GM19468 (cell line): ENCODE measurements around the gene FN1.
"Not testable (repeated sequence)": the region's sequence is repeated elsewhere in the genome, so short reads cannot be mapped to it uniquely, and the experiment has no call there.

Experiments used
- ATAC-seq: cut with Tn5 transposase; IDR thresholded peaks from one replicate; pipeline ENCODE4 v1.9.1; 2021; ENCODE audit warnings: mild to moderate bottlenecking, moderate library complexity, moderate number of reproducible peaks; ENCODE audit not compliant: unreplicated experiment; ENCODE audit errors: extremely low read depth

The FN1 gene

GRCh38 chr2:215371915-215372897, 63.7 kb downstream of the FN1 start:
- no peak for ATAC-seq

- ATAC-seq: no peak
Measured at GRCh38 chr2:215370112-215370965, 65.5 kb downstream of the FN1 start.

DNA sequence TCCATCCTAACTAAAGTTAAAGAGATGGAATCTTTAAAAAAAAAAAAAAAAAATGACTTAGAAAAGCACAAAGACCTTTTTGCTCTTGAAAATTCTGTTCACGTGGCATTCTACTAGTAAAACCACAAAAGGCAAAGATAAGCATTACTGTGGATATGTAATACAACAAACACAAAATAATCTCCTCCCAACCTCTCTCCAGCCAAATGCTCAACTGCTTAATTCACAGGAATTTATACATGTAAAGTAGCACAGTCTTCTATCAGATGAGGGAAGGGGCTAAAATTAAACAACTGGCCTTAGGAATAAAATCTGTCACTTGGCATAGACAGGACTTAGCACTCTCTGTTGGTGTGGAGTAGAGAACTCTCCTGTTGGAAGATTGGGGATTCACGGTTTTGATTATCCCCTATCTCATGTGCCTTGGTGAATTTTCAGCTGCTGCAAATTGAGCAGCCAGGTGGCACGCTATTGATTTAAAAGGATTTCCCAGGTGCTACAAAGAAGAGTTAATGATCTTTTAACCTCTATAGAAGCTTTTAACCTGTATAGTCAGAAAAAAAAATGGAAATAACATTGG, 66.6 kb downstream of the FN1 start:
- no peak for ATAC-seq

DNA sequence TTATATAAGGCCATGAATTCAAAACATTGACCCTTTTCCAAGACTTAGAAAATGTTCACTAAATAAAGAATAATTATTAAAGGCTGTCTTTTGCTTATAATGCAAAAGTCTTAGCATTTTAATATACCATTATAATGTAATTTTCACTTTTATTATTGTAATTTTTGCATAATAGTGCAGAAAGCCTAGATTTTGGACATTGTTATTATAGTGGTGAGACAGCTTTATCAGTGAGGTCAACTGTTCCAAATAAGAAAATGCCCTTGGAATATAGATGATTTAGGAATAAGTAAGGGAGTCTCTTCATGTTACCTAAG, 67.4 kb downstream of the FN1 start:
- ATAC-seq: no peak

GRCh38 chr2:215367662-215368492, 68.0 kb downstream of the FN1 start:
- ATAC-seq: no peak

DNA sequence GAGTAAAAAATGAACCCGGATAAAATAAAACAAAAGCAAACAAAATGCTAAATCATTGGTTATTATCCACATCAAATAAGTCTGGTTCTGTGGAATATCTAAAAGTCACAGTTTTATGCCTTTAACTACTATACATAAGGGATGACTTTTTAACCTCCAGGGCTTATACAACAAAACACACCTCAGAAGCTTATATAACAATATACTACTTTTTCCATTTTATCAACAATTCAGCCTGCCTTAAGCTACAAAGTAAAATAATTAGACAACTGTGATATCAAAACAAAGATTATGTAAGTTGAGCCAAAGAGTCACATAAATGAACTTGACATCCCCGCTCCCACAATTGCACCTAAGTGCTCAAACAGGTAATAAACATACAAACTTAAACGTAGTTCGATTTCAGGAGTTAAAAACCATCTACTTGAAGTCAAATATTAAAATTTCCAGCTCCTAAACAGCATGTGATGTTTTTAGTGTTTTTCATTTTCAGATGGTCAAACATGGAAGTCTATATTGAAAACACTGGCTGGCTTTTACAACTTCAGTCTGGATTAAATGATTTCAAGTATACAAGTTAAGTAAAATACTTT, 69.3 kb downstream of the FN1 start:
- no peak for ATAC-seq

DNA sequence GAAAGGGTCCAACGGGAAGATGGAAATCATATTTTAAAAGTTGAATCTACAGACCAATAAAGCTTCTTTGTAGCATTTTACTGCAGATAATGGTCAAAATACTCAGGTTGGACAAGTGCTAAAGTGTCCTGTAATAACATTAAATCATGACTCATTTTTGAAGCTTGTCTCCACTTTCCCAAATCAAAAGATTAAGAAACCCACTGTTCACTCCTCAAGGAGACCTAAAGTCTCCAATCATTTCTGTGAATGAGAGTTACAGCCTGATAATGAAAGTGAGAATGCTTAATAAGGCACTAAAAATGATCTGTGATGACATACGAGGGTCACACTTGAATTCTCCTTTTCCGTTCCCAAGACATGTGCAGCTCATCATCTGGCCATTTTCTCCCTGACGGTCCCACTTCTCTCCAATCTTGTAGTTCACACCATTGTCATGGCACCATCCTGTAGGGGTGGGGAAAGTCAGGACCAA, 70.6 kb downstream of the FN1 start:
- ATAC-seq: no peak

- ATAC-seq: no peak
Measured at GRCh38 chr2:215364157-215365155, 71.4 kb downstream of the FN1 start.

GRCh38 chr2:215363461-215364156, 72.3 kb downstream of the FN1 start:
- no peak for ATAC-seq

DNA sequence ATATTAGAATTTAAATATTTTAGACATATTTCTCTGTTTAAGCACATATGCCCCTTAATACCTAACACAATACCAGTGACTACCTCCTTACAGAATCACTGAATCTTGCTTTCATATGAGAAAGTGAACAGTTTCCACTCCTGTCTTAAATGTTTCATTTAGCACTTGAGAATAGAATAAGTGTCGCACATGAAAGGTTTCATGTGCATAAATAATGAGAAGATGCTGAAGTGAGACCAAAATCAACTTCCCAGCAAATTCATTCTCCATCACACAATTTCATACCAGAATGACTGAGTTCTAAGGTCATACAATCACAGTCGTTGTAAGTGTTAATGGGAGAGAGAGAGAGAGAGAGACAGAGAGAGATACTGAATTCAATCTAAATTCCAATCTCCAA, 72.8 kb downstream of the FN1 start:
- no peak for ATAC-seq

GRCh38 chr2:215362562-215362904, 73.3 kb downstream of the FN1 start:
- no peak for ATAC-seq

DNA sequence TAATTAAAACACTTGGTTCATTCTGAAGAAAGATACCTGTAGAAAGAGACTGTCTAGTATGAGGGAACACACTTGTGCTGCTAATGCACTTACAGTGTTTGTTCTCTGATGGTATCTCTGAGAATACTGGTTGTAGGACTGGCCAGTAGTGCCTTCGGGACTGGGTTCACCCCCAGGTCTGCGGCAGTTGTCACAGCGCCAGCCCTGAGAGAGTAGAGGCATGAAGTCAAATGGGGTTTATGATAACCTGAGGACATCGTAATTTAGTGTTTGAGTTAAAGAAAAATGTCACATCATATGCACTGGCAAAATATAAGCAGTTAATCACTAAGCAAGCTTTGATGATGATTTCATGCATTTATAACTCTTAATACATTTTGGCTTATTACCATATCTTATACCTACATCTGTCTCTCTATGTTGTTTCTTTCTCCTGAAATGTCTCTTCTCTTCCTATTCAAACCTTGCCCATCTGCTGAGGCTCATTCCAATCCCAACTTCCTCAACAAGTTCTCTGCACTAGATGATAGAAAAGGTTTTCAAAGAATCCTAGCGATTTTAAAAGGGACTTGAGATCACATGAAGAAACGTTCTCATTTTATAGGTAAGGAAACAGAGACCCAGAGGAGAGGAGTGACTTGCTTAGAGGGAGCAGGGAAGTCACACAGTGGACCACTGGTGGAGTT, 73.8 kb downstream of the FN1 start:
- no peak for ATAC-seq

DNA sequence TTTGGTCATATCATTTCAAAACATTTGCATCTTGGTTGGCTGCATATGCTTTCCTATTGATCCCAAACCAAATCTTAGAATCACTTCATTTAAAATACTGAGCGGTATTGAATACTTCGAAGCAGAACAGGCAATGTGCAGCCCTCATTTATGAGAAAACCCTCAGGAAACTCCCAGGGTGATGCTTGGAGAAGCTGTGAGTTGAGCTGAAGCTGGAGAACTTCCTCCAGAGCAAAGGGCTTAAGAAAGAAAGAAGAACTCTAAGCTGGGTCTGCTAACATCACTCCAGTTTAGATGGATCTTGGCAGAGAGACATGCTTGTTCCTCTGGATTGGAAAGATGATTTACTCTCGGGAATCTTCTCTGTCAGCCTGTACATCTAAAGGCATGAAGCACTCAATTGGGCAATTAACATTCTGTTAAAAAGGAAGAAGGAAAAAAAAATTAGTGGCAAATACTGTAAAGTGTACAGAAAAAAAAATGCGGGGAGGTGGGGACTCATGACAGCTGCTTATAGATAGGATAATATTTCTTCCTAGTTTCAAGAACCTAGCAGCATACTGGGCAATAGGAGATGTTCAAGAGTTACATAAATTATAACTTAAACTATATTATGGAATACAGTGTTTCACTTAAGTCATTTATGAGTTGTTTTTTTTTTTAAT, 74.5 kb downstream of the FN1 start:
- no peak for ATAC-seq

DNA sequence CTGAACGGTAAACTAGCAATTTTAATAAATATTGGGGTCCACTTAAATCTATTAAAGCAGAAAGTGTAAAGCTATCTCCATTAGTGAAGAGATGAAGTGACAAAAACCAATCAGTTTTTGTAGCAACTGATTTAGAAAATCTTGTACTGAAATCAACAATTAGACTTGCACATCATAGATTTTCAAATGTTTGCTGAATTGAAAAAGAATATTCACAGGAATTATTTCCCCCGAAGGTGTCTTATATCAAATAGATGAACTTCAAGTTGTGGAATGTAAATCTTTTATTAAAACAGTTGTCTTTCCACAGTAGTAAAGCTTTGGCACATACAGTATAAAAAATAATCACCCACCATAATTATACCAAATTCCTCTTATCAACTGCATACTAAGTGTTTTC, 75.3 kb downstream of the FN1 start:
- ATAC-seq: no peak

- ATAC-seq: not testable (repeated sequence)
Measured at GRCh38 chr2:215360059-215360458, 75.8 kb downstream of the FN1 start.

DNA sequence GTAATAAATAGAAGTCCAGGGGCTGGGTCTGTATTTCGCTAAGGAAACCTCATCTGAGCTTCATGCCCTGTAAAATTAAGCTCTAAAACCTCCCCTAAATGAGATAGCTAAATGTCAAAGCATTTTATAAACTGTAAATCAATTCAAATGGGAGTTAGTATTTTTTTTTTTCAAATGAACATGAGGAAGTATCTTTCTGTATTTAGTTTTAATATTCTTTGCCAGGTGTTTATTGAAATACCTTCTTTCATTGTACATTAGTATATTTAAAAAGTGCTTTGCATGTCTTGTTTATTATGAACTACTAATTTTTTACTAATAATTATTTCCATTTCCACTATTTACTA, 76.3 kb downstream of the FN1 start:
- no peak for ATAC-seq
